ENCODE measurements around the gene ARID3A.

The ARID3A gene

DNA sequence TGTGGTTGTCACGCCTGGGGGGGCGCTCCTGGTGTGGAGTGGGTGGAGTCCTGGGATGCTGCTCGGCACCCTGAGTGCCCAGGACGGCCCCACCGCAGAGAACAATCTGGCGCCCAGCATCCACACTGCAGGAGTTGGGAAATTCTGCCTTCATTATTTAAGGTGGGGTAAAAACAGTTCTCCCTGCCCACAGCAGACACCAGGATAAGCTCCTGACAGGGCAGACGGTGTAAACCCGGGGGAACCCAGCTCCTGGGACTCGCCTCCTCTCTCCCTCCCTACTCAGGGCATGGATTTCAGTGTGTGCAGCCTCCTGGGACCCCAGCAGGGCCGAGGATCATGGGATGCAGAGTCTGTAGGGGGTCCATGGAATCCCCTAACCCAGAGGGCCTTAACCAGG is 50.6 kb downstream of the ARID3A start:
- Histone ChIP-seq H3K4me1 (ENCODE audit: insufficient read depth, low read length) (peaks cover 8% of the 10 kb centered on the region; the same call in 1 of the 2 replicates), H3K9me3 (ENCODE audit: control insufficient read depth, insufficient read depth, low read length) (no peaks in the 10 kb centered on the region), H3K9ac (ENCODE audit: low read depth, low read length) (no peak overlapping the region), H3K36me3 (ENCODE audit: insufficient read depth, low read length) (0 out of 2 replicates have a peak, but pooled peaks cover 4% of the 10 kb centered on the region)

GRCh38 chr19:977058-977464 is 51.2 kb downstream of the ARID3A start:
- no peak overlapping the region for H3K9ac ChIP-seq (ENCODE audit: low read depth, low read length)
- peaks cover 8% of the 10 kb centered on the region; the same call in 1 of the 2 replicates for H3K4me1 ChIP-seq (ENCODE audit: insufficient read depth, low read length)
- H3K9me3 ChIP-seq (ENCODE audit: control insufficient read depth, insufficient read depth, low read length) = no peaks in the 10 kb centered on the region
- 0 out of 2 replicates have a peak, but pooled peaks cover 3% of the 10 kb centered on the region for H3K36me3 ChIP-seq (ENCODE audit: insufficient read depth, low read length)

- Histone ChIP-seq H3K9ac (ENCODE audit: low read depth, low read length) (no peak overlapping the region), H3K9me3 (ENCODE audit: control insufficient read depth, insufficient read depth, low read length) (no peaks in the 10 kb centered on the region), H3K36me3 (ENCODE audit: insufficient read depth, low read length) (no peaks in the 10 kb centered on the region), H3K4me1 (ENCODE audit: insufficient read depth, low read length) (peaks cover 8% of the 10 kb centered on the region; the same call in 1 of the 2 replicates)
These were observed 53.5 kb downstream of the ARID3A start for GRCh38 chr19:979318-979741.

DNA sequence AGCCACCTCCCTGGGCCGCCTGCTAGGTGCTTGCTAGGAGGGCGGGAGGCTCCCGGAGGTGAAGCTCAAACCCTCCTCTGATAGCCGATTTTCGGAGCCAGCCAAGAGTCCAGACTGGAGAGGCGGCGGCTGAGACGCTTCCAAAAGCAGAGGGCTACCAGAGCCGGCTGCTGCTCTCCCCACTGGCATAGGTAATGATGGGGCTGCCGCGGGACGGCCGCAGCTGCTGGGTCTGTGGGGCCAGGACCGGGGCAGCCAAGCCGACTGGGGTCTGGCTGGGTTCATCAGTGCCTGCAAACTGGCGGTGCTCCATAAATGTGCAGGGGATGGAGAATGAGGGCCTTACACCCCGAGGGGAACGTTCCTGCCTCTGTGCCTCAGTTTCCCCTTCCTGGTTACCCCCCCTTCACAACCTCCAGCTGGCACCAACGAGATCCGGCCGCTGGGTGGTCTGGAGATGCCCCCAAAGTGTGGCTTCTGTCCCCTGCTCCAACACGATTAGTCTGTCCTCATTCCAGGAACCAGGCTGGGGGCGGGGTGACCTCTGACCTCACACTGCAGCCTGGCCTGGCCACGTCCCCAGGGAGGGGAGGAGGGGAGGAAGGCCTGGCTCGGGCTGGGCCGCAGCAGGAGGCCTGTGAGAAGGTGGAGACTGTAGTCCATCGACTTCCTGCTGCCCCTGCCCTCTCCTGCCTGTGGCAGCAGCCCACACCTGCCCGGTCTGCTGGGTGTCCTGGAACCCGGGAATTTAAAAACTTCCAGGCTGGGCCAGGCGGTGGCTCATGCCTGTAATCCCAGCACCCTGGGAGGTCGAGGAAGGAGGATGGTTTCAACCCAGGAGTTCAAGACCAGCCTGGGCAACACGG is 54.5 kb downstream of the ARID3A start:
- H3K36me3 ChIP-seq (ENCODE audit: insufficient read depth, low read length) = no peaks in the 10 kb centered on the region
- peaks cover 8% of the 10 kb centered on the region; the same call in 1 of the 2 replicates for H3K4me1 ChIP-seq (ENCODE audit: insufficient read depth, low read length)
- peak overlapping the region; percentile 16; the same call in 1 of the 2 replicates for H3K9ac ChIP-seq (ENCODE audit: low read depth, low read length)
- no peaks in the 10 kb centered on the region for H3K9me3 ChIP-seq (ENCODE audit: control insufficient read depth, insufficient read depth, low read length)

GRCh38 chr19:982567-983170 is 56.8 kb downstream of the ARID3A start:
- Histone ChIP-seq H3K9me3 (ENCODE audit: control insufficient read depth, insufficient read depth, low read length) (no peaks in the 10 kb centered on the region), H3K9ac (ENCODE audit: low read depth, low read length) (peak overlapping the region; percentile 31), H3K4me1 (ENCODE audit: insufficient read depth, low read length) (peaks cover 8% of the 10 kb centered on the region; the same call in 1 of the 2 replicates), H3K36me3 (ENCODE audit: insufficient read depth, low read length) (no peaks in the 10 kb centered on the region)

GRCh38 chr19:984165-984967 is 58.5 kb downstream of the ARID3A start, which contains the start of gene WDR18:
Gene WDR18 (plus strand): TSS chr19:984345. CDS start chr19:984354, 9 bp downstream.
- Histone ChIP-seq H3K4me1 (ENCODE audit: insufficient read depth, low read length) (peaks cover 5% of the 10 kb centered on the region; the same call in 1 of the 2 replicates), H3K9ac (ENCODE audit: low read depth, low read length) (peak within 1 kb of the TSS; percentile 98), H3K36me3 (ENCODE audit: insufficient read depth, low read length) (no peaks in the 10 kb centered on the region)

DNA sequence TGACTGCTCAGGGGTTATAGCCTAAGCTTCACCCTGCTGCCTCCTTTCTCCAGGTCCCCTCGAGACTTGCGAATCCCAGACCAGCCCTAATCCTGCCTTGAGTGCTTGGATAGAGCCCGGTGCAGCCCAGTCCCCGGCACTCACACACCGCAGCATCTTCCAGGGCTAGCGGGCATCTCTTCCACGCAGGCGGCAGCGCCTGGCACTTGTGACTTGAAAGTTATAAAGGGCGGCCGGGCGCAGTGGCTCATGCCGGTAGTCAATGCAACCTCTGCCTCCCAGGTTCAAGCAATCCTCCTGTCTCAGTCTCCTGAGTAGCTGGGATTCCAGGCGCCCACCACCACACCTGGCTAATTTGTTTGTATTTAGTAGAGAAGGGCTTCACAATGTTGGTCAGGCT is 60.2 kb downstream of the ARID3A start:
- H3K36me3 ChIP-seq (ENCODE audit: insufficient read depth, low read length) = no peaks in the 10 kb centered on the region
- H3K4me1 ChIP-seq (ENCODE audit: insufficient read depth, low read length) = peaks cover 8% of the 10 kb centered on the region; the same call in 1 of the 2 replicates
- H3K9ac ChIP-seq (ENCODE audit: low read depth, low read length) = no peak overlapping the region
- no peaks in the 10 kb centered on the region for H3K9me3 ChIP-seq (ENCODE audit: control insufficient read depth, insufficient read depth, low read length)

More at GRCh38 chr19:984165-984967, 58.5 kb downstream of the ARID3A start, which contains the start of gene WDR18:
- no peaks in the 10 kb centered on the region for H3K9me3 ChIP-seq (ENCODE audit: control insufficient read depth, insufficient read depth, low read length)

GRCh38 chr19:988081-988480 is 62.2 kb downstream of the ARID3A start:
- H3K9me3 ChIP-seq (ENCODE audit: control insufficient read depth, insufficient read depth, low read length) = no peaks in the 10 kb centered on the region
- peaks cover 8% of the 10 kb centered on the region; the same call in 1 of the 2 replicates for H3K4me1 ChIP-seq (ENCODE audit: insufficient read depth, low read length)
- no peaks in the 10 kb centered on the region for H3K36me3 ChIP-seq (ENCODE audit: insufficient read depth, low read length)
- no peak overlapping the region for H3K9ac ChIP-seq (ENCODE audit: low read depth, low read length)

GRCh38 chr19:988510-988909 is 62.7 kb downstream of the ARID3A start:
- no peaks in the 10 kb centered on the region for H3K9me3 ChIP-seq (ENCODE audit: control insufficient read depth, insufficient read depth, low read length)
- H3K36me3 ChIP-seq (ENCODE audit: insufficient read depth, low read length) = no peaks in the 10 kb centered on the region; the same call in 1 of the 2 replicates
- peaks cover 8% of the 10 kb centered on the region; the same call in 1 of the 2 replicates for H3K4me1 ChIP-seq (ENCODE audit: insufficient read depth, low read length)
- H3K9ac ChIP-seq (ENCODE audit: low read depth, low read length) = no peak overlapping the region

DNA sequence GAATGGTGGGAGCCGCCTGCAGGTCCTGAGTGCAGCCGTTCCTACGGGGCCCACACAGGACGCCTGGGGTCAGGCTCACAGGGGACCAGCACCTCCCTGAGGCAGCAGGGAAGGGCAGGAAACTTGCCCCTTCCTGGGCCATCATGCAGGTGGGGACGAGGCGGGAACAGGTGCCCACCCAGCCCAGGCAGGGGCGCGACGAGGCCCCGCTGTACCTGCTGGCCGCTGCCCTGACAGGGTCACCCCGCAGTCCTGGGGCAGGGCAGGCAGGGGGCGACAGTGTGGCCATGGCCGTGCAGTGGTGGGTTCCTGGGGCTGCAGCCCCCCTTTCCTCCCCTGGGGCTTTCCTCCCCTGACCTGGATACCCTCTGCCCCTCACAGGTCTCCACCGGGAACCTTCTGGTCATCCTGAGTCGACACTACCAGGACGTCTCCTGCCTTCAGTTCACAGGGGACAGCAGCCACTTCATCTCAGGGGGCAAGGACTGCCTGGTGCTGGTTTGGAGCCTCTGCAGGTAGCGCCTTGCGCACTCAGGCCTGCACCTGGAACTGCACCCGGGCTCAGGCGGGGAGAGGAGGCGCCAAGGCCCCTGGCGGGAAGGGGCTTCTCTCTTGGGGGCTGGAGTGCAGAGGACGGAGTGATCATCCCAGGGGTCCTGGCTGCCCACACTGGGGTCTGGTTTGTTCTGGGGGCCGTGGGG is 63.7 kb downstream of the ARID3A start:
- Histone ChIP-seq H3K9ac (ENCODE audit: low read depth, low read length) (no peak overlapping the region), H3K36me3 (ENCODE audit: insufficient read depth, low read length) (no peaks in the 10 kb centered on the region; the same call in 1 of the 2 replicates), H3K4me1 (ENCODE audit: insufficient read depth, low read length) (peaks cover 8% of the 10 kb centered on the region; the same call in 1 of the 2 replicates), H3K9me3 (ENCODE audit: control insufficient read depth, insufficient read depth, low read length) (no peaks in the 10 kb centered on the region)

GRCh38 chr19:990119-990571 is 64.3 kb downstream of the ARID3A start:
- H3K4me1 ChIP-seq (ENCODE audit: insufficient read depth, low read length) = peaks cover 8% of the 10 kb centered on the region; the same call in 1 of the 2 replicates
- no peak overlapping the region for H3K9ac ChIP-seq (ENCODE audit: low read depth, low read length)
- H3K36me3 ChIP-seq (ENCODE audit: insufficient read depth, low read length) = no peaks in the 10 kb centered on the region; the same call in 1 of the 2 replicates
- no peaks in the 10 kb centered on the region for H3K9me3 ChIP-seq (ENCODE audit: control insufficient read depth, insufficient read depth, low read length)

DNA sequence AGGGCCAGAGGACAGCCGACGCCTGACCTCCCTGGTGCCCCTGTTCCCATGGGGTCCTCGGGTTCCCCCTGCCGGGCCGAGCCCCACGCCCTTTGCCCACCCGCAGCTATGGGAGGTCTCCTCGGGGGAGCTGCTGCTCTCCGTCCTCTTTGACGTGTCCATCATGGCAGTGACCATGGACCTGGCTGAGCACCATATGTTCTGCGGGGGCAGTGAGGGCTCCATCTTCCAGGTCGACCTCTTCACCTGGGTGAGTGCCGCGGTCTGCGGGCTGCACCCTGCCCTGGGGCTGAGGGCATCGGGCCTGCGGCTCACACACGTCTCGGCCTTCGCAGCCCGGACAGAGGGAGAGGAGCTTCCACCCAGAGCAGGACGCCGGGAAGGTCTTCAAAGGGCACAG is 64.9 kb downstream of the ARID3A start:
- no peaks in the 10 kb centered on the region; the same call in 1 of the 2 replicates for H3K36me3 ChIP-seq (ENCODE audit: insufficient read depth, low read length)
- no peaks in the 10 kb centered on the region for H3K9me3 ChIP-seq (ENCODE audit: control insufficient read depth, insufficient read depth, low read length)
- peaks cover 8% of the 10 kb centered on the region; the same call in 1 of the 2 replicates for H3K4me1 ChIP-seq (ENCODE audit: insufficient read depth, low read length)
- H3K9ac ChIP-seq (ENCODE audit: low read depth, low read length) = no peak overlapping the region

GRCh38 chr19:991174-991931 is 65.5 kb downstream of the ARID3A start:
- Histone ChIP-seq H3K4me1 (ENCODE audit: insufficient read depth, low read length) (peaks cover 8% of the 10 kb centered on the region; the same call in 1 of the 2 replicates), H3K36me3 (ENCODE audit: insufficient read depth, low read length) (no peaks in the 10 kb centered on the region; the same call in 1 of the 2 replicates), H3K9ac (ENCODE audit: low read depth, low read length) (no peak overlapping the region)

More at GRCh38 chr19:991174-991931, 65.5 kb downstream of the ARID3A start:
- no peaks in the 10 kb centered on the region for H3K9me3 ChIP-seq (ENCODE audit: control insufficient read depth, insufficient read depth, low read length)
